Glomerular visceral epithelial cell (primary cell): ENCODE results near the gene CSTPP1.

Experiments
- DNase-seq: peaks from one replicate; pipeline ENCODE4 v3.0.0-alpha.2; 2016; ENCODE audit errors: extremely low spot score

Gene CSTPP1

DNA sequence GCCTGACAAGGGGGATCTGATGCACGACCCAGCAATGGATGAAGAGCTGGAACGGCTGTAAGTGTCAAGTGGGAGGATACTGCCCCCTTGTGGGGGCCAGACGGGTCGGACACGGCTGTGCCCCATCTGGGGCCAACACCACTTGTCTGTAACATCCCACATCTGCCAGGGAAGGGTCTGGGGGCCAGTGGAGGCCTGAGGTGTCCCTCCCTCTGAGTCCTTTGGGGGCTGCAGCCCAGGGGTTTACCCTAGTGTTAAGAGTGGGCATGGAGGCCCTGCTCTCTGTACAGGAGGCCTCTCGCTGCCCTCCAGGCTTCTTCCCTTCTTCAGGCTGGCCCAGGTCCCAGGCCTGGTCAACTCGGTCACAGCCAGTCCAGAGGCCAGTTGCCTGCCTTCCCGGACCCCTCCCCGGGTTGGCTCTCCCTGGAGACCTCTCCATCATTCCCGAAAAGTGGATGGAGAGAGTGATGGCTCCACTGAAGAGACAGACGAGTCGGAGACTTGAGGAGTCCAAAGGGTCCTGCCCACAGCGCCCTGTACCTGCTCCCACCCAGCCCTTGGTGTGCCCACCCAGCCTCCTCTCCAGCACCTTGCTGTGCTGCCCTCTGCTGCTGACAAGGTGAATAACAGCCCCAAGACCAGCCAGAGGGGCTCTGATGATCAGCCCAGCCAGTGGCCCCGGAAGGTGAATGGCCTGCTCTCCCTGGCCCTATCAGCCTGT is 224.7 kb downstream of the CSTPP1 start:
- DNase-seq = peak; percentile 69

DNA sequence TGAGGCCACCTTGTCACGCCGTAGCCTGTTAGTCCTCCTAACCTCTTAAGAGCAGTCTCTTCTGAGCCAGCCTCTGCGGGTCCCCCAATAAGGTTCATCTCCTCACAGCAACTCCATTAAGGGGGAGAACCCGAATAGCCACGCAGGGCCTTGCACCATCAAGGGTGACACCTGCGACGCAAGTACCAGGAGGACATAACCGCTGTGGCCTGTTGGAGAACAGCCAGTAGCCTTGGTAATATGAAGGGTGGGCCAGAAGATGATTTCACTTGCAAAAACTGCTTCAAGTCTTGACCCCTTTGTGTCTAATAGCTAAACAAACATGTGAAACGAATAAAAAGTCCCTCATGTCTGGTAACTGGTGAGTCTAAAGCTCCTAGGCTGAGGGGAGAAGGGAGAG is 225.3 kb downstream of the CSTPP1 start:
- DNase-seq = no peak

DNA sequence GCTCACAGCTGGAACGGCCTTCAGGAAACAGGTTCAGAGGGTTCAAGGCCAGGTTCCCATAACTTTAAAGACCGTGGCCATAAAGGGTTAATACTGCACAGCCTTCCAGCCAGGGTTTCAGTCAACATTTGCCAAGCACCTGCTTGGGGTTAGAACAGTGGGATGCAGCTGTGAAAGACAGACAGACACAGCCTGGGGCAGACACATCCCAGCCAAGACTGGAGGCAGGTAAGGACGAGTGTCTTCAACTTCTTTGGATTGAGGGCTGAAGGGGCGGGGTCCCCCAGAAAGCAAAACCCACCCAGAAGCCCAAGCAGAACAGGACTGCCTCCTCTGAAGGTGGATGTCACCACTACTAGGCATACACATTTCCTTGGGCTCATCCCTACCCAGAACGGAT is 225.9 kb downstream of the CSTPP1 start:
- no peak for DNase-seq

DNA sequence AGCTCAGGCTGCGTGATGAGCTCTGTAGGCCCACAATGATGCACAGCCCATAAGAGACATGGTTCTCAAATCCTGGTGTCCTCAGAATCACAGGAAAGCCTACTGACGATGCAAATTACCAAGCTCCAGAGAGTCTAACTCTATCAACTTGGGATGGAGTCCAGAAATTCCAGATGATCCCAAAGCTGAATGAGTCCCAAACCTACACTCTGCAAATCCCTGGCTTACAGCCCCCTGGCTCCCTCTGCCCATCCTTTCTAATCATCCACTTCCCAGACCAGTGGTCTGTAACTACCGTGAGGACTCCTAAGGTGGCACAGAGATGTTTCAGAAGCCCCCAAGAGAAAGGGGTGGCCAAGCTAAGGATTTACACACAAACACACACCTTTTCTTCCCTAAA is 226.6 kb downstream of the CSTPP1 start:
- DNase-seq = no peak

DNA sequence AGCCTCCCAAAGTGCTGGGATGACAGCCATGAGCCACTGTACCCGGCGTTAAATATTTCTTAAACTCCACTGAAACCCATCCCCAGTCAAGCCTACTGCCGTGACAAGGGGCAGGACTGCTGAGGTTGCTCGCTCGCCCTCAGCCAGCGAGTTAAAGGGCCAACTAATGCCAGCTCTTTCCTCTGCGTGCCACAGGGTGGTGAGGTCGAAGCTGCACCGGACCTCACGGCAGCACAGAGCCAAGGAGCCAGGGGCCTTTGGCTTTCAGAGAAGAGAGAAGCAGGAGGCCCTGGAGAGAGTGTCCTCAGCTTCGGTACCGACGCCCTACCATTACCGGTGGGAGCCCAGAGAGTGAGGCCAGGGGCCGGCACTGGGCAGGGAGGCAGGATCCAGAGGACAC is 227.3 kb downstream of the CSTPP1 start:
- no peak for DNase-seq

DNA sequence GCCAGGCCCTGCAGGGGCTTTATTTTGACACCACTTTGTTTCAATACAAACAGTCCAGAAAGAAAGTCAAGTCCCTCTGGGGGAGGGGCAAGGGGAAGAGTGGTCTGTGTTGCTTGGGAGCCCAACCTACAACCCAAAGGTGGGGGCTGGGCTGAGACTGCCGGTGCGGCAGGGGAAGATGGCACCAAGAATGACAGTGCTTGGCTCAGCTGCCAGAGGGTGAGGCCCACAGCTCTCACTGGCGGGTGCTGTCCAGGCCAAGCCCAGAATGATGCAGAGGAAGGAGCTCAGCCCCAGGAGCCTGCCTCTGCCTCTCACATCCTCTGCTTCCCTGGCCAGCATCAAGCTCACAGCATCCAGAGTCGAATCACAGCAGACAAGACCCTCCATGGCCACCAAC is 227.8 kb downstream of the CSTPP1 start:
- DNase-seq = no peak

DNA sequence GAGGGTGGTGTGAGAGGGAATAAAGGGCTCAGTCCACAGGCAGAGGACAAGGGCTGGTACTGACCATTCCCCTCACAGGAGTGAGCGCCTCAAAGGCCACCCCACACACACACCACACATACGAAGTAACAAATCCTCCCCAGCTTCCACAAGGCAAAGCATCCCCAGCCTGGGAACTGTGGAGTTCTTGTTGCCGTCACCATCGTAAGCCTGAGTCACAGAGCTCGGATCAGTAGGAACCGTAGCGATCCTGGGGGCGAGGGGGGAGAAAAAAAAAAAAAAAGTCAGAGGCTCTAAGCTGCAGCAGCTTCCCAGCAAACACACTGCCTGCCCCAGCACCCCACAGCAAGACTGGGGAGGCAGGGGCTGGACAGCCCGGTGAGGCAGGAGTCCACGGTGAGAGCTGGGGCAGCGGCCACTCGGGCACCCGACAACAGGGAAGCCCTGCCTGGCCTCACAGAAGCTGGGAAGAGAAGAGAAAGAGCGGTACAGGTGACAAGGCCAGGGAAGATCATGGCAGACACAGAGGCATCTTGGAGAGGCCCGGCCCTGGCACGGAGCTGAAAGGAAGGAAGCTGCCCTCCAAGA is 228.8 kb downstream of the CSTPP1 start:
- no peak for DNase-seq

DNA sequence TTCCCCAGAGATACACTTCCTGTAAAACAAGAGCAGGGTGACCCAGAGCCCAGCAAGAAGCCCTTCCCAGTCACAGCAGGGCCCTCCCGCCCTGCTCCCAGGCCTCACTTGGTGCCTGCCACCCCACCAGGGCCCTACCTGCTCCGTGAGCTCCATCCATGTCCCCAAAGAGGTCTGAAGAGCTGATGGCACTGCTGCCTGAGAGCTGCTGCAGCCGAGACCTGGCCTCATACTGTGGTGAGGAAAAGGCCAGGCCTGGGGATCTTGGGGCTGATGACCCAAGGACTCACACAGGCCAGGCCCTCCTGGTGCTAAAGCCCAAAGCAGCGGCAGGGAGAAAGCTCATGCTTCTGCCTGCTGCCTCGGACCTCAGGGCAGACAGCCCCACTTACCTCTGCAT is 229.8 kb downstream of the CSTPP1 start:
- no peak for DNase-seq

DNA sequence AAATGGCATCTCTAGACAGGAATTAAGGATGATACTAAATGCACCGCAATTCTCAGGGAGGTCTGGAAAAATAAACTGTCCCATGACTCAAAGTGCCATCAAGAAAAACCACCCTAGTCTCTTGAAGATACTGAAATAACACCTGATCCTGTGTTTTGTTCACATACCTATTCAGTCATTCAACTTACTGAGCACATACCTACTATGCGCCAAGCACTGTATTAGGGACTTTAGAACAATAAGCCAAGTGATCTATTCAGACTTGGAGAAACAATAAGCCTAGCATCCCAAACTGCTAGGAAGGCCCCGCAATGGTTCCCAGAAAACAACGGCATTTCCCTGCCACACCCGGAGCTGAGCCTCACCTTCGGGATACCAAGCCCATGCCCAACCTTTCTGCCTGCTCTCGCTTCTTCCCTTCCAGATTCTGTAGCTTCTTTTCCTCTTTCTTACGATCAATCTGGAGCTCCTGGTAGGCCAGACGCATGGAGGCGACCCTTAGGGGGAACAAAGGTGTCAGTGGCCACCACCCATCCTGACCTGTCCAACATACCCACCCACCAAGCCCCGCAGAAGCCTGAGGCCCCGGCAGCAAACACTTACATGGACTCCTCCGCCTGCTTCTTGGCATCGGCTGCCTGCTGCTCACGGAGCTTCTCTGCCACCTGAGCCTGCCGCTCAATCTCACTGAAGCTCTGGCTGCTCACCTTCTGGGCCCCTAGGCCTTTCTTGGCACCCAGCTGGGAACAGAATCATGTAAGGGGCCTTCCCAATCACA is 234.7 kb downstream of the CSTPP1 start:
- DNase-seq = no peak

DNA sequence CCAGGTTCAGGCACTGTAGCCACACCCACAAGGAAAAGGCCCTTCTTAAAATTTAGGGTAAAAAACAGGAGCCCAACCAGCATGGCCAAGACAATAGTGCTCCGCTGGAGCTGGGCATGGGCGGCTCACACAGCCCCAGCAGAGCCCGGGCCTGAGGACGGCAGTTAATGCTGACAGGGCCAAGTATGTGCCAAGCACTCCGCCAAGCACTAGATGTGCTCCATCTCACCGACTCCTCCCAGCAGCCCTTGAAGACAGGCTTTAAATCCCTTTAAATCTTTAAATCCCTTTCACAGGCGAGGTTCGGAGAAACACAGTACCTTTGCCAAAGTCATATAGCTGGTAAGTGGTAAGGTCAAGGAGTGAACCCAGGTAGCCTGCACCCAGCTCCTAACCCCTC is 235.3 kb downstream of the CSTPP1 start:
- DNase-seq = no peak

DNA sequence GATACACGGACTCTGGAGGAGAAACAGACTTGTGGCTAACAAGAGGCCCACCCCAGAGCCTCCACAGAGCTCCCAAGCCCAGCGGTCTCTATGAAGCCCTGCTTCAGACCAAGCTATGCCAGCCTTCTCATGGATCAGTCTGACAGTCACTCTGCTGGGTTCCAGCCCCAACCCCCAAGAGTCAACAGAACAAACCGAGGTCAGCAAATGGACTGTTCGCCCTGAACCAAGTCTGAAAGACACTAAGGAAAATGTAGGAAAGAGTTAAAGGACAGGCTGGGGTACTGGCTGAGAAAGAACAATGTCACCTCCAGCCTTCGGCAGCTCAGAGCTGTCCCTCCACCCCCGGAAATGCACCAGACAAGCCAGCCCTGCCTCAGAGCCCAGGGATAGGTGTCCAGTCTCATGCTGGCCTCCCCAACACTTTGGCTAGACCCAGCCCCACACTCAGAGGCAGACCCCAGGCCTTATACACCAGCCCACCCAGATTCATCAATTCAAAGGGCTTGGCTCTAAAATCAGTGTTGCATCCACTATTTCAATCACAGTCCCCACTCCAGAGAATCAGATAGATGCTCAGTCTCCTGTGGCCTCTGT is 236.3 kb downstream of the CSTPP1 start:
- no peak for DNase-seq

DNA sequence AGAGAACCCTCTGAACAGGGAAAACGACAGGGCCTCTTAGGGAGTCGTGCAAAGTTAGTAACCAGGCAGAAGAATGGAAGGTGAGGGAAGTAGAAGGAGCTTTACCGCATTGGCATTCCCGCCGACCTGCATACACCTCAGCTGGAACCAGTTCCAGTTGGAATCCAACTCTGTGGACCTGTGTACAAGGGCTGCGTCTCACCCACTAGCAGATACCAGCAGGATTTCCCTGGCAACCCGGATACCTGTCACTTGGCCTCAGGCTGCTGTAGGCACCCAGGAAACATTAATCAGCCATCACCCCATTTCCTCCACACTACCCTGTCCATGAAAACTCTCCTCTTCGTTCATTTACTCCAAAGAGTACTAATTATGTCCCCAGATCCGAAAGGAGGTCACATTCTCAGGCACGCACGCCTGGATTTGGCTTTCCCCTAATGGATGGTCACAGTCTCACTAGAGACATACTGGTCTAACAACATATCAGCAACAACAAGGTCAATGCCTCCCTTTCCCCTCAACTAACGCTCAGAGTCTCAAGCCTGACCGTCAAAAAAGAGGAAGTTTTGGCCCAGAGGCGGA is 239.3 kb downstream of the CSTPP1 start:
- DNase-seq = no peak

DNA sequence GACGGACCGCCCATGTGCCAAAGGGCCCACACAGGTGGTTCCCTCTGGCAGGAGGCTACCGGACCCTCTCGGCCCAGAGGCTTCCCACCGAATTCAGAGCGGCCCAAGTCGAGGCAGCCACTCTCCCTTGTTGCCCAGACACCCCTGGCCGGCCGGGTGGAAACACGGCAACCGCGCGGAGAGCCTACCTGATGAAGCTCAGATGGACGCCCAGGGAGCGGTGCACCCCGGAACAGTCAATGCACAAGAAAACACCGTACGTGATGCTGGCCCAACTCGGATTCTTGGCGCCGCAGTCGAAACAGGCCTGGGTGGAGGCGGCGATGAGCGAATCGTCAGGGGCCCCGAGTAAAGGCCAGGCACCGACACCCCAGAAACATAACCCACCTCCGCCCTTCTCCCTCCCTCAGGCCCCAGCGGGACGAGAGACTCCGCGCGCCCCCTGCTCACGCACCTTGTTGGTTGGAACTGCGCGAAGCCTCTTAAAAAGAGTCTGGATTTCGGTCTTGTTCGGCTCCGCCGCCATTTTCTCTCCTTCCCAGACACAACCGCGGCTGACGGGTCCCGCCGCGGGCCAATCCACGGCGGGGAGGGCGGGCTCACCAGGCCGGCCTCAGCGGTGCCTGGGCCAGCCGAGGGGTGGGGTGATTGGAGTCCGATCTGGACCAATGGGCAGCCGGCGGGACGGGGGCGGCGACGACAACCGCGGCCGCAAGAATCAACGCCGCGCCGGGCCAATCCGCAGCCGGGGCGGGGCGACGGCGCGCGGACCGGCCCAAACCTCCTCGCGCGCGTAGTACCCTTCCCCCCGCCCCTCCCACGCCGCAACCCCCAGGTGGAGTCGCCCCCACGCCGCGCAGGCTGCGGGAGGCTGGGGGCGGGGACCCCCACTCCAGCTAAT is 240.0 kb downstream of the CSTPP1 start, which contains the start of gene ARFGAP2:
ARFGAP2 (minus strand) TSS at position 552 of the 901 bp plus-strand sequence; CDS start at position 526, 26 bp downstream.
- peak; percentile 94 for DNase-seq

DNA sequence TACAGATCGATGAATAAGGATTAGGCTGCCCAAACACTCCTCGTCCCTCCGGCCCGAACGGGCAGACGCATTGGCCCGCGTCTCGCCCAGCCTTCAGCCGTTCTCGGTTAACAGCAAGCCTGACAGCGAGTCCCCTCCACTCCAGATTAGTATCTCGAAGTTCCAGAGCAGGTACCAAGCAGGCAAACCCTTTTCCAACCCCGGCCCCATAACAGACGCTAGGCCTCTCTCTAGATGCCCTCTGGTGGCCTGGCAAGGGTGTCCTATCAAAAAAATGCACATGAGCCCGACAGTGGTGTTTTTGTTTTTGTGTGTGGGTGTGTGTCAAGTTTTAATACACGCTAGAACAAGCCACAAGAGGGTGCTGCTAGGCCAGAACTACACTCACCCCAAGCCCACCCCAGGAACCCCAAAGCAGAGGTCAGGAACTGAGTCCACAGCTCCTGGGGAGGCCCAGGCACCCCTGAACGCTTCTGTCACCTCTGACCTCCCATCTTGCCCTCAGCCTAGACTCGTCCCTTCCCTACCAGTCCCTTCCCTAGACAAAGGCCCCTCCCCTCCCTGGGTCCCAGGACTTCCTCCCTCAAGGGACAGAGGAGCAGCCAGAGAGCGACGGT is 240.8 kb downstream of the CSTPP1 start:
- DNase-seq = peak; percentile 64

DNA sequence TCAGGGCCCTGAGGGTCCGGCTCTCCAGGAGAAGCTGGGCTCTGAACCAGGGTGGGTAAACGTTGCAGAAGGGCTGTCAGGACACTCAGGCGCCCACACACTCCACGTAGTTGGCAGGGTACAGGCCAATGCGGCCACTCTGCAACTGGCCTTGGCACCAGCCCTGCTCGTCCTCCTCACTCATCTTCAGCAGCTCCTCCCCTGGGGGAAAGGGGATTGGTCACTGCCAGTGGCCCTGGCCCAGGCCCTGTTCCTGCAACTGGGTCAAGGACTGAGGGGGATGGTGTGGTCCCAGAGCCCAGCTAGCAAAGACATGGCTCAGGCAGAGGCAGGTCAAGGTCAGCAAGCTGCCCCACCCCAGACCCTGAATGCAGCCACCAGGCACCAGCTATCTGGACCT is 241.3 kb downstream of the CSTPP1 start:
- no peak for DNase-seq

DNA sequence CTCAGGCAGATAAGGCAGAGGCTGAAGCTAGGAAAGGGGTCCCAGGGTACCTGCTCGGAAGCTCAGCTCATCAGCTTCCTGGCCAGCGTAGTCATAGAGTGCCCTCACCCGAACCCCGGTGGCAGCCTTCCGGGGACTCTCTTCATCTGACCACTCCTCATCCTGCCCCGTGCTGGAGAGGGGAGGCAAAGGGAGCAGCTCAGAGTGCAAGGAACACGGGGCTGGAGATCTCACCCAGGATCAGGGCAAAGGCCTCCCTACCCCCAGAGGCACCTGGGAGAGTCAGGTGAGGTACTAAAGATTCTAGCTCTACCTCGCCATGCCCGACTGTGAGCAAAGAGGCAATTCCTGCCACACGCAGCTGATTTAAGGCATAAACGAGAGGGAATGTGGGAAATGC is 241.8 kb downstream of the CSTPP1 start:
- DNase-seq = no peak

DNA sequence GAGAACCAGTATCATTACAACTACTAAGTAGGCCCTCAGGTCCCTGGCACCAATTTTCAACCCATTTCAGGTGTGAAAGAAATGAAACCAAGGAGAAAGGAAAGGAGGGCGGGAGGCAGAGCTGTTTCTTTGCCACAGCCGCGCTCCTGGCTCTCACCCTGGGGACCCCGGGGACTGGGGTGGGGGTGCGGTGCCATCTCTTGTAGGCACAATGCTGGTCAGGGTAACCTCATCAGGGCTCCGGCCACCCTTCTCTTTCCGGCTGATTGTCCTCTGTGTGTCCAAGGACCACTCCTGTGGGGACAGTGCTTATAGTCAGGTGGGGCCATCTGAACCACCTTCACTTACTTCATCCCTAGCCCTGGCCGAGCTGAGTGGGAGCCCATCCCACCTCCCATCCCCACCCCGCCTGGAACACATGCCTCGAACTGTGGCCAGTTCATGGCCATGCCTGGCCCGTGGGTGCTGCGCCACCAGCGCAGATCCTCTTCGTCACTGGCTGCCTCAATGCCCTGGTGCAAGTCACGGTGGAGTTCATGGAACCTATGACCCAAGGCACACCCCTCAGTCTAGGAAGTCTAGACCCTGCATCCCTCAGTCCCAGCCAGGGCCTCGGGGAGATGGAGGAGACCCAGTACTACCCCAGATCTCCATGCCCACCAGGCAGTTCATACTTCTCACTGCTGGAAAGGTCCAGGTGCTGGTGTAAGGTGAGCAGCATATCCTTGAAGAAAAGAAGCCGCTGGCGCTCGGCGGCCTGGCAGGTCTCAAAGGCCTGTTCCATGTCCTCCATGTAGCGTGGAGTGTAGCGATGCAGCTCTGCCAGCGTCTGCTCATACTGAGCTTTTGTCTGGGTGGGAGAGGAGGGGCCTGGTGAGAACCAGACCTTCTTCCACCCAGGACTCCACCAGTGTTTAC is 242.4 kb downstream of the CSTPP1 start:
- no peak for DNase-seq

DNA sequence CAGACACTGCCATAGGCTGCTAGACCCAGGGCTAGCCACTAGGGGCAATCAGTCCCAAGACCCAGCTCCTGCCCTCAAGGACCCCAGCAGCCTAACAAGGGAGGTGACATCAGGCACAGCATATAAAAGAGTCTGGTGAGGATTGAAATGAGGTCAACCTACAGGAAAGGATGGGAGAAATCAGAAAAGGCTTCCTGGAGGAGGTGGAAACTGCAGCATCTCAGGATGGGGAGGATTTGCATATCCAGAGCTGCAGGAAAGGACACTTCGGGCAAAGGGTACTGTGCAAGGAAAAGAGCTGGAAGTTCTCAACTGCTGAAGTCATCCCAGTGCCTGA is 243.1 kb downstream of the CSTPP1 start:
- peak; percentile 52 for DNase-seq

DNA sequence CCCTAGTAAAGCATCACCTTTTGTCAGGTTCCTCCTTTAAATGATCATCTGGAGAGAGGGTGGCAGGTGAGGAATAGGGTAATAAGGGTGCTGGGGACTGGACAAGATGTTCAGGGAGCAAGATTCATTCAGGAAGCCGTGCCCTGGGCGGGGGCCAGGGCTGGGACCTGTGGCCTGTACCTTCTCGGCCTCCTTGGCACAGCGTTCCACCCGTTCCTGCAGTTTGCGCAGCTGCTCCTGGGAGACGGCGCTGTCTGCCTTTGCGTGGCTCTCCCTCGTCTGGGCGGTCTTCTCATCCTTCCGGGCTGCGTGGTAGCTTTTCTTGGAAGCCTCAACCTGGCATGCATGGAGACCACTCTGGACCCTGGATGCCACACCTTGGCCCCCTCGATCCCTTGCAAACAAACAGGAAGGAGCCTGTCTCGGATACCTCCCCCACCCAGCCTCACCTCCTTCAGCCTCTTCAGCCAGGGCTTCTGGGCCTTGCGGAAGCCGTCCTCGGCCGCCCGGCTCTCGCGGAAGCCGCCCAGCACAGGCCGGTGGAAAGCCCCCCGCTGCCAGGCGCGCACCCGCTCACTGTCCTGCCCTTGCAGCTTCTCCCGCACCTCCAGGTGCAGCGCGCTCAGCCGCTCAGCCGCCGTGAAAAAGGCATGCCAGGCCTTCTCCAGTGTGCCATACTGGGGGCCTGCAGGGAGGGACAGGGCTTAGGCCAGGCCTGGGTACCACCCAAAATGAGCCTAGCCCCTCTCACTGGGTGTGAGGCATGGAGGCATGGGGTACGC is 243.6 kb downstream of the CSTPP1 start:
- DNase-seq = no peak
